Measurements from ENCODE around the gene ACOT11.

ACOT11 gene

GRCh38 chr1:54652168-54652567, 104.1 kb downstream of the ACOT11 start:
- no peak for TF ChIP-seq MAX (IDR thresholded peaks at IDR 0.05)
- no peak for TF ChIP-seq TAF1 (IDR thresholded peaks at IDR 0.05; ENCODE audit: low read depth)
- TF ChIP-seq RAD21 (IDR thresholded peaks at IDR 0.05; ENCODE audit: low read depth), result no peak
- no peak for TF ChIP-seq CEBPB (IDR thresholded peaks at IDR 0.05)

- TF ChIP-seq REST (IDR thresholded peaks at IDR 0.05; ENCODE audit: low read depth), result 0 out of 2 replicates have a peak, but pooled peaks have one; percentile 27
- TF ChIP-seq USF1 (IDR thresholded peaks at IDR 0.05), result no peak
- TF ChIP-seq TEAD4 (IDR thresholded peaks at IDR 0.05), result 0 out of 2 replicates have a peak, but pooled peaks have one; percentile 13
These were observed 105.0 kb downstream of the ACOT11 start for GRCh38 chr1:54653036-54653435.

- TF ChIP-seq EP300 (IDR thresholded peaks at IDR 0.05; ENCODE audit: borderline replicate concordance) (no peak), CEBPB (IDR thresholded peaks at IDR 0.05) (no peak), RAD21 (IDR thresholded peaks at IDR 0.05; ENCODE audit: low read depth) (no peak)
These were observed 110.3 kb downstream of the ACOT11 start for GRCh38 chr1:54658164-54658913.
